GM12878 (cell line): Measurements from ENCODE around the gene ANKRD33B. TPM values are rescaled to one million over a fixed set of nuclear protein-coding genes. Genes with fewer than 3 reads are reported as not detected.

Experiments used
- ATAC-seq: fragments of 200-7000 bp; cut with Tn5 transposase; 3 replicates; pipeline ENCODE4 v1.9.1; 2020; ENCODE audit warnings: mild to moderate bottlenecking, moderate library complexity
- BruUV-seq: library from RNA; stranded (reverse); fragments of 400-500 nt; replicated peaks from 2 replicates; lab custom pipeline; 2021; lab: Mats Ljungman, UMichigan
- CTCF ChIA-PET: fragments of 300-600 bp; sonication (Branson Sonifier 250); formaldehyde crosslinking; extraction: SDS; loops from one replicate; lab custom pipeline; 2021; ENCODE audit warnings: inconsistent platforms; lab: Yijun Ruan, JAX
- POLR2A ChIA-PET: fragments of 350-600 bp; formaldehyde crosslinking; extraction: SDS; loops from one replicate; lab custom pipeline; 2021; ENCODE audit warnings: inconsistent platforms; lab: Charles Lee
- RAD21 ChIA-PET: fragments of 300-600 bp; sonication (Branson Sonifier 250); formaldehyde crosslinking; loops from one replicate; lab custom pipeline; 2023; ENCODE audit warnings: antibody characterized with exemption; ENCODE audit not compliant: unreplicated experiment; lab: Charles Lee
- SMC1A ChIA-PET: fragments of 300-600 bp; sonication (Branson Sonifier 250); formaldehyde crosslinking; loops from one replicate; lab custom pipeline; 2023; ENCODE audit not compliant: unreplicated experiment, uncharacterized antibody; lab: Charles Lee
- DNase-seq: peaks from one replicate; pipeline ENCODE4 v3.0.0-alpha.2; 2011; ENCODE audit warnings: low read depth, low spot score
- FAIRE-seq: peaks from 3 replicates; lab custom pipeline; 2011; peaks lifted over from hg19 to GRCh38; lab: Jason Lieb, UNC
- H2AFZ ChIP-seq: 2 replicates; pipeline ENCODE4 v1.6.0; 2011; ENCODE audit warnings: low read depth, low read length, control low read depth; ENCODE audit not compliant: control insufficient read depth
- H3K27ac ChIP-seq: 2 replicates; pipeline ENCODE4 v1.5.1; 2011; ENCODE audit warnings: control low read depth; ENCODE audit not compliant: control insufficient read depth, insufficient read depth
- H3K27me3 ChIP-seq, 2 experiments: replicated peaks in 1 of 2; 2 replicates each; pipeline versions ENCODE4 v1.6.0 to v1.6.1; 2011; ENCODE audit warnings: low read length in 1 of 2; ENCODE audit not compliant: control insufficient read depth in 2 of 2, insufficient read depth in 2 of 2
- H3K36me3 ChIP-seq, 2 experiments: 2 replicates each; pipeline ENCODE4 v1.5.1; 2011; ENCODE audit warnings: low read length in 1 of 2; ENCODE audit not compliant: control insufficient read depth in 2 of 2, insufficient read depth in 2 of 2
- H3K4me1 ChIP-seq: 2 replicates; pipeline ENCODE4 v1.6.1; 2011; ENCODE audit warnings: mild to moderate bottlenecking, low read length, moderate library complexity, mixed read lengths; ENCODE audit not compliant: control insufficient read depth, insufficient read depth
- H3K4me2 ChIP-seq: 2 replicates; pipeline ENCODE4 v1.6.0; 2011; ENCODE audit warnings: control low read depth; ENCODE audit not compliant: control insufficient read depth, insufficient read depth
- H3K4me3 ChIP-seq: fragments of 200-600 bp; sonication (generic); 2 replicates; pipeline ENCODE4 v1.5.1; 2016
- H3K79me2 ChIP-seq: 2 replicates; pipeline ENCODE4 v1.6.0; 2011; ENCODE audit warnings: low read length; ENCODE audit not compliant: control insufficient read depth, insufficient read depth
- H3K9ac ChIP-seq: 2 replicates; pipeline ENCODE4 v1.8.0; 2011; ENCODE audit warnings: low read length, control low read depth, mixed read lengths; ENCODE audit not compliant: control insufficient read depth, insufficient read depth
- H3K9me3 ChIP-seq: replicated peaks from 3 replicates; pipeline ENCODE4 v1.5.1; 2011; ENCODE audit warnings: mild to moderate bottlenecking, low read length; ENCODE audit not compliant: control insufficient read depth, insufficient read depth
- H4K20me1 ChIP-seq: 2 replicates; pipeline ENCODE4 v1.6.0; 2011; ENCODE audit not compliant: control insufficient read depth, insufficient read depth
- ETV6 ChIP-seq, 2 experiments: fragments of 450-650 bp in 1 of 2; IDR thresholded peaks in 1 of 2; conservative IDR thresholded peaks in 1 of 2; 2 replicates each; pipeline ENCODE4 v1.6.1; 2014; ENCODE audit warnings: antibody characterized with exemption in 1 of 2, borderline replicate concordance in 1 of 2, low read depth in 1 of 2, mild to moderate bottlenecking in 1 of 2, moderate library complexity in 1 of 2
- NBN ChIP-seq: fragments of 450-650 bp; IDR thresholded peaks from 2 replicates; pipeline ENCODE4 v1.6.1; 2016
- NFIC ChIP-seq: IDR thresholded peaks from 2 replicates; pipeline ENCODE4 v1.6.1; 2012; ENCODE audit warnings: low read depth, mild to moderate bottlenecking, inconsistent platforms, low read length, moderate library complexity
- NR2C1 ChIP-seq: fragments of 450-650 bp; IDR thresholded peaks from 2 replicates; pipeline ENCODE4 v1.6.1; 2017; ENCODE audit warnings: antibody characterized with exemption, mild to moderate bottlenecking, moderate library complexity
- STAT1 ChIP-seq: fragments of 450-650 bp; conservative IDR thresholded peaks from 2 replicates; pipeline ENCODE4 v1.6.1; 2014; ENCODE audit warnings: antibody characterized with exemption, mild to moderate bottlenecking
- ZBTB4 ChIP-seq: fragments of 450-650 bp; formaldehyde crosslinking; IDR thresholded peaks from 2 replicates; pipeline ENCODE4 v1.4.0; 2022; ENCODE audit warnings: mild to moderate bottlenecking, moderate library complexity
- ZZZ3 ChIP-seq: IDR thresholded peaks from 2 replicates; pipeline ENCODE4 v1.6.1; 2011; ENCODE audit warnings: low read depth; ENCODE audit not compliant: control insufficient read depth, insufficient read length
- WGBS: methylation state at CpG from one replicate; pipeline ENCODE4 v1.1.6; 2016; ENCODE audit warnings: low lambda C conversion rate; ENCODE audit not compliant: insufficient replicate concordance, insufficient coverage; ENCODE audit errors: missing lambda C conversion rate; 5-methylcytosine and 5-hydroxymethylcytosine counted together
- in situ Hi-C: fragments of 300-500 bp; cut with MboI; formaldehyde crosslinking; loops from 9 replicates; pipeline ENCODE4 v1.14.3; 2018; ENCODE audit warnings: mixed read lengths
- intact Hi-C: fragments of 100-400 bp; cut with micrococcal nuclease; formaldehyde crosslinking; loops from one replicate; pipeline ENCODE4 v1.14.2; 2022; ENCODE audit not compliant: unreplicated experiment
- polyA plus RNA-seq, 11 experiments: library from polyadenylated mRNA; depleted of rRNA in 4 of 11; unstranded in 6 of 11; stranded (reverse) in 5 of 11; fragments of >200 nt; fragmentation: Nextera tagmentation in 4 of 11; fragmentation: Illumina TruSeq in 1 of 11; extraction: Ambion mirVana in 4 of 11; extraction: Trizol in 1 of 11; gene quantifications; 1 replicate in 1 of 11; 2 replicates in 10 of 11; pipeline versions ENCODE4 v1.2.1 to v1.2.3, GENCODE V29; 2011 to 2016; ENCODE audit warnings: inconsistent platforms in 2 of 11, missing spikeins in 2 of 11, low read depth in 1 of 11
- total RNA-seq, 4 experiments: library from RNA; depleted of rRNA in 3 of 4; stranded (reverse); fragments of >200 nt in 3 of 4; fragmentation: Illumina TruSeq in 1 of 4; extraction: Trizol in 1 of 4; gene quantifications; 2 replicates each; pipeline versions ENCODE4 v1.2.1 to v1.2.3, GENCODE V29; 2013 to 2021
- TF ChIP-seq, protein P1 (sequence below): fragments of 450-650 bp; IDR thresholded peaks from 2 replicates; pipeline ENCODE4 v1.6.1; 2016; ENCODE audit warnings: mild to moderate bottlenecking

ANKRD33B gene
- total and polyA plus RNA-seq, 10 of the 15 experiments (the other 5 are each of a cell fraction or from before 2014, with no cell fraction given), result 4.9 to 61.6 (median 15.6) TPM

DNA sequence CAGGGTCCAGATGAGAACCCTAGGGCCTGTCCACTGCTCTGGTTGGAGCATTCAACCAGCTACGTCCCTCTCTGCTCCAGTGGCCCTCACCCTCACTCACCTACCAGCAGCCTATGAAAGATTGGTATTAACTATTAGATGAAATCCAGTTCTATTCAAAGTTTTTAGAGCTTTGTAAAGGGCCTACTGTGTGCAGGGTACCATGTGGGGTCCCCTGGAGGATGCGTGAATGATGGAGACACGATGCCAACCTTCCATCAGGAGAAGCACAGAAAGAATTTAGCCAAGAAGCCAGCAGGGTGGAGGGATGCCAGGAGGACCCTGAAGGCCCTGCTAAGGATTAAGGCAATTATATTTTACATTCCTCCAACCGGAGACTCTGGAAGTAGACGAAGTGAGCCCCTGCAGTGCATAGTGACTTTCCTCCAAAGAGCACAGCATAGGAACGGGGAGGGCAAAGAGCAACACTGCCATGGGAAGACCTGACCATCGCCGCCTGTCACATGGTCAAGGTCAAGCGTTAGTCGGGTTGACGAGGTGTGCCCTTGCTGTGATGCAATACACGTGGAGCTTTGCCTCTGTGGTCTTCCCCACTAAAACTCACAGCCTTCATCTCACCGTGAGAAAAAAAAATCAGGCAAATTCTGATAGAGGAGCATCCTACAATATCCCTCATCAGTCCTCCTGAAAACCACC is 22.8 kb upstream of the ANKRD33B start:
- ATAC-seq (no peak), FAIRE-seq (no peak), DNase-seq (no peak)
- no peaks in the 10 kb centered on the region for H3K36me3 ChIP-seq
- ChIA-PET RAD21 (interaction anchor here (0.8 to 0.9 kb wide), 2 partner anchors 87 to 148 kb away, joined by 3 to 4 read pairs; no protein-coding TSS in a partner anchor), SMC1A (interaction anchor here (1.1 kb wide), 1 partner anchor 19 kb away, joined by 3 read pairs; no protein-coding TSS in a partner anchor), POLR2A (interaction anchor here (0.6 kb wide), 1 partner anchor 605 kb away, joined by 7 read pairs; no protein-coding TSS in a partner anchor), CTCF (no interaction called here)
- no peaks in the 10 kb centered on the region; a peak in 1 of 4 replicates for H3K27me3 ChIP-seq
- no peaks in the 10 kb centered on the region for H3K79me2 ChIP-seq
- no peaks in the 10 kb centered on the region for H4K20me1 ChIP-seq
- H3K27ac ChIP-seq, result no peak overlapping the region
- in situ Hi-C loops, result no loop called here
- peaks cover 15% of the 10 kb centered on the region for H3K4me1 ChIP-seq
- H3K4me2 ChIP-seq, result no peak overlapping the region
- H3K9ac ChIP-seq, result no peak overlapping the region
- 67% methylated on average over 13 of the region's 13 CpGs for whole genome bisulfite sequencing
- BruUV-seq, result no TSS peak
- no peak overlapping the region for H3K4me3 ChIP-seq
- TF ChIP-seq ZZZ3, result no peak
- no peaks in the 10 kb centered on the region for H3K9me3 ChIP-seq
- H2AFZ ChIP-seq, result no peak overlapping the region
- intact Hi-C loops, result no loop called here

- in situ Hi-C loops, result no loop called here
- ATAC-seq (no peak), FAIRE-seq (no peak), DNase-seq (no peak)
- Histone ChIP-seq H3K27ac (no peak overlapping the region), H3K9ac (no peak overlapping the region), H3K9me3 (no peaks in the 10 kb centered on the region), H3K4me3 (no peak overlapping the region), H2AFZ (no peak overlapping the region), H3K36me3 (no peaks in the 10 kb centered on the region), H3K4me1 (peaks cover 9% of the 10 kb centered on the region), H3K79me2 (no peaks in the 10 kb centered on the region), H3K27me3 (no peaks in the 10 kb centered on the region; a peak in 2 of 4 replicates), H3K4me2 (no peak overlapping the region), H4K20me1 (no peaks in the 10 kb centered on the region)
- TF ChIP-seq, protein P1, sequence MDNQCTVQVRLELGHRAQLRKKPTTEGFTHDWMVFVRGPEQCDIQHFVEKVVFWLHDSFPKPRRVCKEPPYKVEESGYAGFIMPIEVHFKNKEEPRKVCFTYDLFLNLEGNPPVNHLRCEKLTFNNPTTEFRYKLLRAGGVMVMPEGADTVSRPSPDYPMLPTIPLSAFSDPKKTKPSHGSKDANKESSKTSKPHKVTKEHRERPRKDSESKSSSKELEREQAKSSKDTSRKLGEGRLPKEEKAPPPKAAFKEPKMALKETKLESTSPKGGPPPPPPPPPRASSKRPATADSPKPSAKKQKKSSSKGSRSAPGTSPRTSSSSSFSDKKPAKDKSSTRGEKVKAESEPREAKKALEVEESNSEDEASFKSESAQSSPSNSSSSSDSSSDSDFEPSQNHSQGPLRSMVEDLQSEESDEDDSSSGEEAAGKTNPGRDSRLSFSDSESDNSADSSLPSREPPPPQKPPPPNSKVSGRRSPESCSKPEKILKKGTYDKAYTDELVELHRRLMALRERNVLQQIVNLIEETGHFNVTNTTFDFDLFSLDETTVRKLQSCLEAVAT, result no peak
- no peak for TF ChIP-seq ETV6 (conservative IDR thresholded peaks at IDR 0.05 in 1 of 2, IDR thresholded peaks at IDR 0.05 in 1 of 2; ENCODE audit: borderline replicate concordance in 1 of 2, low read depth in 1 of 2)
- no peak for TF ChIP-seq ZZZ3
- no peak for TF ChIP-seq STAT1
- no peak for TF ChIP-seq NR2C1
- no peak for TF ChIP-seq NBN
- no peak for TF ChIP-seq NFIC
- no peak for TF ChIP-seq ZBTB4
- WGBS, result 87% methylated on average over 2 of the region's 2 CpGs
- CTCF ChIA-PET, result interaction anchor here (0.6 to 1.2 kb wide), 4 partner anchors 21 to 1723 kb away, joined by 3 read pairs; no protein-coding TSS in a partner anchor
- intact Hi-C loops, result no loop called here
- RAD21 ChIA-PET, result interaction anchor here (0.8 to 0.9 kb wide), 2 partner anchors 88 to 147 kb away, joined by 3 to 4 read pairs; no protein-coding TSS in a partner anchor
- SMC1A ChIA-PET, result interaction anchor here (0.6 to 1.1 kb wide), 2 partner anchors 9 to 18 kb away, joined by 3 read pairs; no protein-coding TSS in a partner anchor
- POLR2A ChIA-PET, result interaction anchor here (0.6 to 0.8 kb wide), 3 partner anchors 33 to 53 kb away, joined by 3 to 6 read pairs (median 5); no protein-coding TSS in a partner anchor
- no TSS peak for BruUV-seq
These were observed 21.8 kb upstream of the ANKRD33B start for GRCh38 chr5:10542055-10542550.
